HepG2 (cell line): ENCODE data around the gene TUT1. TPM values are rescaled to one million over a fixed set of nuclear protein-coding genes. Genes with fewer than 3 reads are reported as not detected.
A peak's percentile ranks its signal among the peaks of the same experiment; 100 is the strongest.

Experiments used
- CREB1 ChIP-seq, 2 experiments: fragments of 450-650 bp in 1 of 2; IDR thresholded peaks; 2 replicates each; pipeline ENCODE4 v1.6.1; 2016 to 2017; ENCODE audit warnings: control low read depth in 1 of 2, mild to moderate bottlenecking in 1 of 2, missing compliant biosample characterization in 1 of 2, missing genetic modification characterization in 1 of 2
- GABPA ChIP-seq, 2 experiments: IDR thresholded peaks; 2 replicates each; pipeline ENCODE4 v1.6.1; 2011 to 2016; ENCODE audit warnings: low read depth in 2 of 2, low read length in 1 of 2, missing biosample characterization in 1 of 2, missing genetic modification characterization in 1 of 2
- KDM5B ChIP-seq: sonication (generic); formaldehyde crosslinking; IDR thresholded peaks from 2 replicates; pipeline ENCODE4 v1.4.0; 2020; ENCODE audit warnings: missing genetic modification reagents, mild to moderate bottlenecking, borderline replicate concordance
- LCORL ChIP-seq, 2 experiments: fragments of 450-650 bp in 1 of 2; sonication (generic) in 1 of 2; formaldehyde crosslinking in 1 of 2; IDR thresholded peaks; 2 replicates each; pipeline versions ENCODE4 v1.5.0 to v1.6.1; 2017 to 2020; ENCODE audit warnings: antibody characterized with exemption in 1 of 2, missing genetic modification reagents in 1 of 2
- MYPOP ChIP-seq: sonication (generic); formaldehyde crosslinking; IDR thresholded peaks from 2 replicates; pipeline ENCODE4 v1.8.1; 2023; ENCODE audit warnings: mild to moderate bottlenecking, moderate library complexity, missing genetic modification reagents
- POLR2A ChIP-seq, 2 experiments: IDR thresholded peaks; 2 replicates each; pipeline ENCODE4 v1.6.1; 2011; ENCODE audit warnings: low read depth in 2 of 2, low read length in 2 of 2, mild to moderate bottlenecking in 1 of 2, moderate library complexity in 1 of 2; ENCODE audit not compliant: insufficient read depth in 1 of 2
- PPARG ChIP-seq: conservative IDR thresholded peaks from 2 replicates; pipeline ENCODE4 v1.6.1; 2016; ENCODE audit warnings: missing biosample characterization, missing genetic modification reagents
- PRDM10 ChIP-seq: sonication (generic); formaldehyde crosslinking; IDR thresholded peaks from 2 replicates; pipeline ENCODE4 v1.4.0; 2020; ENCODE audit warnings: low read depth, missing genetic modification reagents
- RNF2 ChIP-seq: fragments of 450-650 bp; conservative IDR thresholded peaks from 2 replicates; pipeline ENCODE4 v1.6.1; 2016; ENCODE audit warnings: low read depth
- TFE3 ChIP-seq: IDR thresholded peaks from 2 replicates; pipeline ENCODE4 v1.6.1; 2016
- XRCC5 ChIP-seq: fragments of 200-400 bp; formaldehyde crosslinking; optimal IDR thresholded peaks from 2 replicates; pipeline ENCODE3; 2017; ENCODE audit warnings: mild to moderate bottlenecking, low read length
- ZNF503 ChIP-seq: sonication (generic); formaldehyde crosslinking; IDR thresholded peaks from 2 replicates; pipeline ENCODE4 v1.4.0; 2020; ENCODE audit warnings: missing genetic modification reagents
- ZNF646 ChIP-seq: sonication (generic); formaldehyde crosslinking; IDR thresholded peaks from 2 replicates; pipeline ENCODE4 v1.9.0; 2021; ENCODE audit warnings: mild to moderate bottlenecking, missing genetic modification reagents
- polyA plus RNA-seq, 8 experiments: library from polyadenylated mRNA; depleted of rRNA in 3 of 8; stranded (reverse) in 7 of 8; unstranded in 1 of 8; fragments of >200 nt; fragmentation: Illumina TruSeq in 4 of 8; extraction: Trizol in 4 of 8; gene quantifications; 2 replicates each; pipeline versions ENCODE4 v1.2.1 to v1.2.3, GENCODE V29; 2011 to 2016; ENCODE audit warnings: low read depth in 4 of 8, missing spikeins in 1 of 8, mixed read lengths in 1 of 8; ENCODE audit not compliant: insufficient read depth in 1 of 8
- total RNA-seq, 5 experiments: library from RNA; depleted of rRNA; stranded (reverse); fragments of >200 nt; fragmentation: Illumina TruSeq; extraction: Trizol; gene quantifications; 2 replicates each; pipeline ENCODE4 v1.2.3, GENCODE V29; 2016; ENCODE audit warnings: low read depth in 1 of 5

TUT1 gene
- total and polyA plus RNA-seq, 2 of the 13 experiments (the other 11 are each of a cell fraction or from before 2014, with no cell fraction given): 9.7 to 14.3 TPM

GRCh38 chr11:62599069-62599696 lies 7.9 kb upstream of the TUT1 start (continued):
- TF ChIP-seq ZNF503 (CRISPR knock-in tag): peak; percentile 32; the same call in 1 of the 2 replicates
- TF ChIP-seq CREB1 (IDR thresholded peaks at IDR 0.05): no peak
- TF ChIP-seq CREB1 (CRISPR knock-in tag; IDR thresholded peaks at IDR 0.05): peak; percentile 77
- peak; percentile 33; the same call in 1 of the 2 replicates for TF ChIP-seq PPARG
- peak; percentile 55 for TF ChIP-seq GABPA (IDR thresholded peaks at IDR 0.05; ENCODE audit: low read depth, low read length)
- TF ChIP-seq GABPA (CRISPR knock-in tag; IDR thresholded peaks at IDR 0.05; ENCODE audit: low read depth): peak; percentile 87
- TF ChIP-seq POLR2A (IDR thresholded peaks at IDR 0.05; ENCODE audit: insufficient read depth in 1 of 2, low read depth in 2 of 2, low read length in 2 of 2): peak in 1 of 2 experiments; percentile 46; a peak in 1 of 4 replicates
- 0 out of 2 replicates have a peak, but pooled peaks have one; percentile 18 for TF ChIP-seq TFE3 (CRISPR knock-in tag)
- TF ChIP-seq KDM5B (CRISPR knock-in tag): no peak
- 0 out of 2 replicates have a peak, but pooled peaks have one; percentile 14 for TF ChIP-seq LCORL (IDR thresholded peaks at IDR 0.05)
- no peak for TF ChIP-seq LCORL (CRISPR knock-in tag; IDR thresholded peaks at IDR 0.05)
- TF ChIP-seq RNF2: no peak
- TF ChIP-seq ZNF646 (CRISPR knock-in tag): no peak
- peak; percentile 67 for TF ChIP-seq PRDM10 (CRISPR knock-in tag)
- no peak for TF ChIP-seq MYPOP (CRISPR knock-in tag)
- peak; percentile 84 for TF ChIP-seq XRCC5
